ENCODE results near the gene MYH9.

The MYH9 gene

GRCh38 chr22:36333644-36334043 is 54.1 kb downstream of the MYH9 start:
- H3K4me3 ChIP-seq (ENCODE audit: low read depth, low read length) = no peak overlapping the region
- POLR2A ChIA-PET = interaction anchor here (0.5 to 1.6 kb wide), 3 partner anchors 50 to 135 kb away, joined by 4 read pairs; partner anchors contain the start of gene MYH9
- no peak for DNase-seq (ENCODE audit: low read depth, low spot score)
- CTCF ChIA-PET = interaction anchor here (0.7 to 5.4 kb wide), 7 partner anchors 10 to 136 kb away, joined by 3 to 45 read pairs (median 3); no protein-coding TSS in a partner anchor
- TF ChIP-seq, protein P1, sequence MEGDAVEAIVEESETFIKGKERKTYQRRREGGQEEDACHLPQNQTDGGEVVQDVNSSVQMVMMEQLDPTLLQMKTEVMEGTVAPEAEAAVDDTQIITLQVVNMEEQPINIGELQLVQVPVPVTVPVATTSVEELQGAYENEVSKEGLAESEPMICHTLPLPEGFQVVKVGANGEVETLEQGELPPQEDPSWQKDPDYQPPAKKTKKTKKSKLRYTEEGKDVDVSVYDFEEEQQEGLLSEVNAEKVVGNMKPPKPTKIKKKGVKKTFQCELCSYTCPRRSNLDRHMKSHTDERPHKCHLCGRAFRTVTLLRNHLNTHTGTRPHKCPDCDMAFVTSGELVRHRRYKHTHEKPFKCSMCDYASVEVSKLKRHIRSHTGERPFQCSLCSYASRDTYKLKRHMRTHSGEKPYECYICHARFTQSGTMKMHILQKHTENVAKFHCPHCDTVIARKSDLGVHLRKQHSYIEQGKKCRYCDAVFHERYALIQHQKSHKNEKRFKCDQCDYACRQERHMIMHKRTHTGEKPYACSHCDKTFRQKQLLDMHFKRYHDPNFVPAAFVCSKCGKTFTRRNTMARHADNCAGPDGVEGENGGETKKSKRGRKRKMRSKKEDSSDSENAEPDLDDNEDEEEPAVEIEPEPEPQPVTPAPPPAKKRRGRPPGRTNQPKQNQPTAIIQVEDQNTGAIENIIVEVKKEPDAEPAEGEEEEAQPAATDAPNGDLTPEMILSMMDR (IDR thresholded peaks at IDR 0.05; ENCODE audit: insufficient read depth, low read length, missing control alignments) = no peak

- no peak for DNase-seq (ENCODE audit: low read depth, low spot score)
- ChIA-PET POLR2A (interaction anchor here (0.5 to 1.6 kb wide), 7 partner anchors 11 to 137 kb away, joined by 4 to 7 read pairs (median 4); partner anchors contain the start of gene MYH9), CTCF (interaction anchor here (0.7 to 5.4 kb wide), 5 partner anchors 13 to 137 kb away, joined by 3 to 45 read pairs (median 3); no protein-coding TSS in a partner anchor)
- H3K4me3 ChIP-seq (ENCODE audit: low read depth, low read length) = no peak overlapping the region
- TF ChIP-seq, protein P1 (IDR thresholded peaks at IDR 0.05; ENCODE audit: insufficient read depth, low read length, missing control alignments) = no peak
Observed at GRCh38 chr22:36332623-36333332, 55.0 kb downstream of the MYH9 start.

- no peak overlapping the region for H3K4me3 ChIP-seq (ENCODE audit: low read depth, low read length)
- DNase-seq (ENCODE audit: low read depth, low spot score) = no peak
- ChIA-PET CTCF (interaction anchor here (0.9 to 5.4 kb wide), 5 partner anchors 15 to 154 kb away, joined by 3 to 45 read pairs (median 3); no protein-coding TSS in a partner anchor), POLR2A (interaction anchor here (0.5 to 1.6 kb wide), 10 partner anchors 12 to 138 kb away, joined by 3 to 12 read pairs (median 4); partner anchors contain the start of gene MYH9)
- TF ChIP-seq, protein P1 (IDR thresholded peaks at IDR 0.05; ENCODE audit: insufficient read depth, low read length, missing control alignments) = no peak
Observed at GRCh38 chr22:36331912-36332622, 55.7 kb downstream of the MYH9 start.

- no peak overlapping the region for H3K4me3 ChIP-seq (ENCODE audit: low read depth, low read length)
- TF ChIP-seq, protein P1 (IDR thresholded peaks at IDR 0.05; ENCODE audit: insufficient read depth, low read length, missing control alignments) = no peak
- DNase-seq (ENCODE audit: low read depth, low spot score) = peak; percentile 86
- ChIA-PET POLR2A (interaction anchor here (0.5 to 1.6 kb wide), 8 partner anchors 24 to 139 kb away, joined by 3 to 12 read pairs (median 4); partner anchors contain the start of gene MYH9), CTCF (interaction anchor here (0.9 to 5.4 kb wide), 3 partner anchors 30 to 155 kb away, joined by 3 to 45 read pairs (median 6); no protein-coding TSS in a partner anchor)
Observed at GRCh38 chr22:36331306-36331911, 56.4 kb downstream of the MYH9 start.

DNA sequence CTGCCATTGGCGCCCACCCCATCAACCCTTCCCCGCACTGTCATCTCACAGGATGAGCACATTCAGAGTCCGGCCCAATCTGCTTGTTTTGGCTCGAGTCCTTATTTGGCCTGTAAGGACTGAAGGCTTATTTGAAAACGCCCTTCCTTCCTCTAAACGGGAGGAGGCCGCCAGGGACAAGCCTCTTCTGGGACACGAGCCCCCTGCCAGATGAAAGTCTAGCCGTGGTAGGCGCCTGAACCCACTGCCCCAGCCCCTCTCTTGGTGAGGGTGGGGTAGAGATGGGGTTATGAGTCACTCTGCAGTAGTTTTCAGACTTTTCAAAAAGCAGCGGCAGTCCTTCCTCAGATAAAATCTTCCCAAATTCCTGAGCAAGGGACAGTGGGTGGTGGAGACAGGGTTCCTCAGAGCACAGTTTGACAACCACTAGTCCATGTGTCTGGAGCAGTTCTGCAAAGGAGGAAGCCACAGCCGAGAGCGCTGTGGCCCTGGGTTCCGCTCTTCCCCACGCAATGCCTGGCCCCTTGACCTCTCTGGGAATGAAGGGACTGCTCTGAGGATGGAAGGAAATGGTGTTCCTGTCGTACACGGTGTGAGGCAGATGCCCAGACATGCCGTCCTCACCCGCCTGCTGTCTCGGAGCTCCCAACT is 57.0 kb downstream of the MYH9 start:
- ChIA-PET CTCF (interaction anchor here (2.2 to 5.4 kb wide), 2 partner anchors 30 to 139 kb away, joined by 6 to 45 read pairs; no protein-coding TSS in a partner anchor), POLR2A (interaction anchor here (0.9 to 1.6 kb wide), 6 partner anchors 25 to 139 kb away, joined by 3 to 12 read pairs (median 6); partner anchors contain the start of gene MYH9)
- no peak for DNase-seq (ENCODE audit: low read depth, low spot score)
- H3K4me3 ChIP-seq (ENCODE audit: low read depth, low read length) = no peak overlapping the region
- TF ChIP-seq, protein P1 (IDR thresholded peaks at IDR 0.05; ENCODE audit: insufficient read depth, low read length, missing control alignments) = no peak

Data from AG04449 (cell line).